K562 (cell line): Measurements from ENCODE around the gene SNX19. TPM values are rescaled to one million over a fixed set of nuclear protein-coding genes. Genes with fewer than 3 reads are reported as not detected.

Experiments
- BRD4 ChIP-seq: fragments of 200-600 bp; sonication (generic); IDR thresholded peaks from 2 replicates; pipeline ENCODE4 v1.6.1; 2017; ENCODE audit warnings: inconsistent platforms
- CBX1 ChIP-seq: sonication (generic); IDR thresholded peaks from 2 replicates; pipeline ENCODE4 v1.6.1; 2016; ENCODE audit warnings: antibody characterized with exemption, low read depth, mild to moderate bottlenecking
- CGGBP1 ChIP-seq: fragments of 250-450 bp; sonication (Bioruptor Pico); IDR thresholded peaks from 2 replicates; pipeline ENCODE4 v1.9.0; 2021; ENCODE audit warnings: mild to moderate bottlenecking
- CXXC5 ChIP-seq: fragments of 250-450 bp; sonication (Bioruptor Pico); IDR thresholded peaks from 2 replicates; pipeline ENCODE4 v1.8.0; 2022; ENCODE audit warnings: inconsistent platforms, mild to moderate bottlenecking, moderate library complexity
- E2F6 ChIP-seq, 2 experiments: IDR thresholded peaks; 2 replicates each; pipeline ENCODE4 v1.6.1; 2011; ENCODE audit warnings: borderline replicate concordance in 1 of 2, control low read depth in 1 of 2, low read depth in 1 of 2, low read length in 1 of 2, mild to moderate bottlenecking in 1 of 2, mixed read lengths in 1 of 2, moderate library complexity in 1 of 2; ENCODE audit not compliant: insufficient read depth in 1 of 2, insufficient read length in 1 of 2, poor library complexity in 1 of 2, severe bottlenecking in 1 of 2; ENCODE audit errors: extremely low read depth in 1 of 2
- ELF1 ChIP-seq: fragments of 200-800 bp; sonication (Bioruptor generic); IDR thresholded peaks from 2 replicates; pipeline ENCODE4 v1.6.1; 2016; ENCODE audit warnings: missing genetic modification characterization, missing compliant biosample characterization
- ELK1 ChIP-seq: sonication (generic); formaldehyde crosslinking; IDR thresholded peaks from 2 replicates; pipeline ENCODE4 v1.8.1; 2022; ENCODE audit warnings: missing genetic modification reagents
- EP300 ChIP-seq: IDR thresholded peaks from 2 replicates; pipeline ENCODE4 v1.6.1; 2012; ENCODE audit warnings: low read length, improper control_type of control experiment
- ETS1 ChIP-seq: conservative IDR thresholded peaks from 2 replicates; pipeline ENCODE4 v1.6.1; 2011; ENCODE audit warnings: low read depth, mild to moderate bottlenecking, low read length; ENCODE audit not compliant: control insufficient read depth
- GABPB1 ChIP-seq: sonication (generic); formaldehyde crosslinking; IDR thresholded peaks from 2 replicates; pipeline ENCODE4 v1.8.0; 2022; ENCODE audit warnings: mild to moderate bottlenecking, missing genetic modification reagents
- NRF1 ChIP-seq, 2 experiments: fragments of 450-650 bp; IDR thresholded peaks in 1 of 2; conservative IDR thresholded peaks in 1 of 2; 2 replicates each; pipeline ENCODE4 v1.6.1; 2014; ENCODE audit warnings: mild to moderate bottlenecking in 2 of 2
- PHF8 ChIP-seq: fragments of 200-600 bp; sonication (generic); IDR thresholded peaks from 2 replicates; pipeline ENCODE4 v1.6.1; 2012; ENCODE audit warnings: mixed run types, mild to moderate bottlenecking, inconsistent platforms, low read length, moderate library complexity, borderline replicate concordance
- POLR2G ChIP-seq: fragments of 200-400 bp; formaldehyde crosslinking; IDR thresholded peaks from 2 replicates; pipeline ENCODE4 v1.6.1; 2017; ENCODE audit warnings: low read depth, mild to moderate bottlenecking, antibody characterized with exemption, low read length, moderate library complexity
- PRPF4 ChIP-seq: fragments of 200-400 bp; formaldehyde crosslinking; IDR thresholded peaks from one replicate; pipeline ENCODE4 v1.6.1; 2017; ENCODE audit warnings: low read length, low read depth, mild to moderate bottlenecking; ENCODE audit not compliant: insufficient read depth, poor library complexity, severe bottlenecking
- RBM25 ChIP-seq: fragments of 200-400 bp; formaldehyde crosslinking; IDR thresholded peaks from 2 replicates; pipeline ENCODE4 v1.6.1; 2018; ENCODE audit warnings: low read length, low read depth, moderate library complexity; ENCODE audit not compliant: severe bottlenecking
- RCOR1 ChIP-seq, 2 experiments: IDR thresholded peaks; 2 replicates each; pipeline ENCODE4 v1.6.1; 2012; ENCODE audit warnings: low read depth in 2 of 2, low read length in 2 of 2, borderline replicate concordance in 1 of 2, improper control_type of control experiment in 1 of 2
- SOX6 ChIP-seq: fragments of 450-650 bp; IDR thresholded peaks from 2 replicates; pipeline ENCODE4 v1.6.1; 2014; ENCODE audit warnings: mild to moderate bottlenecking
- TBP ChIP-seq: optimal IDR thresholded peaks from 2 replicates; pipeline ENCODE3; 2011; ENCODE audit warnings: low read depth, low read length, improper control_type of control experiment
- TRIM24 ChIP-seq, 2 experiments: fragments of 450-650 bp; IDR thresholded peaks; 2 replicates each; pipeline ENCODE4 v1.6.1; 2016
- ZNF143 ChIP-seq: sonication (generic); formaldehyde crosslinking; IDR thresholded peaks from 2 replicates; pipeline ENCODE4 v1.9.0; 2022; ENCODE audit warnings: mild to moderate bottlenecking, missing genetic modification reagents
- ZNF197 ChIP-seq: fragments of 200-800 bp; sonication (Bioruptor generic); IDR thresholded peaks from 2 replicates; pipeline ENCODE4 v1.6.1; 2016; ENCODE audit warnings: low read depth, missing genetic modification characterization, missing compliant biosample characterization
- ZNF398 ChIP-seq: fragments of 250-450 bp; sonication (Bioruptor Pico); IDR thresholded peaks from 2 replicates; pipeline ENCODE4 v1.8.0; 2021; ENCODE audit warnings: moderate library complexity, mild to moderate bottlenecking, inconsistent platforms
- ZNF780A ChIP-seq: fragments of 250-450 bp; sonication (Bioruptor Pico); IDR thresholded peaks from 2 replicates; pipeline ENCODE4 v1.5.0; 2021; ENCODE audit warnings: mild to moderate bottlenecking
- polyA plus RNA-seq, 8 experiments: library from polyadenylated mRNA; depleted of rRNA in 4 of 8; stranded (reverse) in 5 of 8; unstranded in 3 of 8; fragments of >200 nt; fragmentation: Nextera tagmentation in 2 of 8; fragmentation: Illumina TruSeq in 1 of 8; extraction: Ambion mirVana in 2 of 8; extraction: Trizol in 1 of 8; gene quantifications; 2 replicates each; pipeline versions ENCODE4 v1.2.1 to v1.2.3, GENCODE V29; 2011 to 2014; ENCODE audit warnings: inconsistent platforms in 1 of 8, missing spikeins in 1 of 8
- total RNA-seq, 7 experiments: library from RNA; depleted of rRNA in 6 of 7; stranded (reverse); fragments of >200 nt in 6 of 7; fragmentation: Illumina TruSeq in 2 of 7; extraction: Trizol in 2 of 7; gene quantifications; 2 replicates each; pipeline versions ENCODE4 v1.2.1 to v1.2.3, GENCODE V29; 2011 to 2021; ENCODE audit warnings: low replicate concordance in 1 of 7

The SNX19 gene
- total and polyA plus RNA-seq, 9 of the 15 experiments (the other 6 are each of a cell fraction or from before 2014, with no cell fraction given): 2.2 to 31.3 (median 19.6) TPM

GRCh38 chr11:130916238-130916855 lies at the start of gene SNX19 (continued):
- TF ChIP-seq TBP: peak; percentile 66
- TF ChIP-seq RBM25: peak; percentile 100
- peak; percentile 94 for TF ChIP-seq BRD4
- peak; percentile 42 for TF ChIP-seq PRPF4
- TF ChIP-seq CBX1: peak; percentile 82
- TF ChIP-seq ZNF780A: no peak
- 0 out of 2 replicates have a peak, but pooled peaks have one; percentile 57 for TF ChIP-seq ZNF197 (CRISPR knock-in tag)
- peak in 1 of 2 experiments; percentile 61; a peak in 1 of 4 replicates for TF ChIP-seq RCOR1 (IDR thresholded peaks at IDR 0.05; ENCODE audit: borderline replicate concordance in 1 of 2, low read depth in 2 of 2, low read length in 2 of 2)
- TF ChIP-seq PHF8: peak; percentile 98
- peak; percentile 89 to 92 for TF ChIP-seq E2F6 (IDR thresholded peaks at IDR 0.05; ENCODE audit: borderline replicate concordance in 1 of 2, extremely low read depth in 1 of 2, insufficient read depth in 1 of 2, insufficient read length in 1 of 2, low read depth in 1 of 2, low read length in 1 of 2, poor library complexity in 1 of 2, severe bottlenecking in 1 of 2)
- peak; percentile 97 for TF ChIP-seq POLR2G
- peak; percentile 70; the same call in 1 of the 2 replicates for TF ChIP-seq CGGBP1
- TF ChIP-seq EP300: 0 out of 2 replicates have a peak, but pooled peaks have one; percentile 13
- TF ChIP-seq TRIM24 (IDR thresholded peaks at IDR 0.05): no peak
- TF ChIP-seq ELF1 (tag): peak; percentile 95
- TF ChIP-seq ETS1: peak; percentile 74; the same call in 1 of the 2 replicates
- TF ChIP-seq ZNF398: no peak
- peak; percentile 87 for TF ChIP-seq GABPB1 (CRISPR knock-in tag)
- TF ChIP-seq ELK1 (CRISPR knock-in tag): no peak
- peak; percentile 98 for TF ChIP-seq CXXC5 (CRISPR knock-in tag)
- peak; percentile 83 to 85 for TF ChIP-seq NRF1 (conservative IDR thresholded peaks at IDR 0.05 in 1 of 2, IDR thresholded peaks at IDR 0.05 in 1 of 2)
- TF ChIP-seq ZNF143 (CRISPR knock-in tag): peak; percentile 82
- TF ChIP-seq SOX6: peak; percentile 88
